IMR-90 (cell line): ENCODE measurements around the gene IQSEC1.

ENCODE experiments used
- BHLHE40 ChIP-seq: fragments of 150-350 bp; IDR thresholded peaks from 2 replicates; pipeline ENCODE4 v1.6.1; 2016; ENCODE audit warnings: mild to moderate bottlenecking, low read depth, low read length
- POLR2A ChIP-seq: IDR thresholded peaks from 2 replicates; pipeline ENCODE4 v1.6.1; 2012; ENCODE audit warnings: mild to moderate bottlenecking, low read depth, low read length
- RCOR1 ChIP-seq: IDR thresholded peaks from 2 replicates; pipeline ENCODE4 v1.6.1; 2012; ENCODE audit warnings: mild to moderate bottlenecking, low read length, improper control_type of control experiment; ENCODE audit not compliant: insufficient replicate concordance
- SMC3 ChIP-seq: fragments of 150-350 bp; IDR thresholded peaks from 2 replicates; pipeline ENCODE4 v1.6.1; 2016; ENCODE audit warnings: low read depth, mild to moderate bottlenecking, antibody characterized with exemption, low read length, moderate library complexity
- TF ChIP-seq, protein P1 (sequence below): fragments of 150-350 bp; IDR thresholded peaks from 2 replicates; pipeline ENCODE4 v1.6.1; 2017; ENCODE audit warnings: mild to moderate bottlenecking, antibody characterized with exemption, low read length, low read depth
- TF ChIP-seq, protein P2 (sequence below): conservative IDR thresholded peaks from 2 replicates; pipeline ENCODE4 v1.5.1; 2012; ENCODE audit warnings: mild to moderate bottlenecking, low read depth, low read length, improper control_type of control experiment
- TF ChIP-seq, protein P3 (sequence below): fragments of 150-350 bp; IDR thresholded peaks from 2 replicates; pipeline ENCODE4 v1.6.1; 2016; ENCODE audit warnings: low read depth, mild to moderate bottlenecking, low read length, moderate library complexity, borderline replicate concordance

DNA sequence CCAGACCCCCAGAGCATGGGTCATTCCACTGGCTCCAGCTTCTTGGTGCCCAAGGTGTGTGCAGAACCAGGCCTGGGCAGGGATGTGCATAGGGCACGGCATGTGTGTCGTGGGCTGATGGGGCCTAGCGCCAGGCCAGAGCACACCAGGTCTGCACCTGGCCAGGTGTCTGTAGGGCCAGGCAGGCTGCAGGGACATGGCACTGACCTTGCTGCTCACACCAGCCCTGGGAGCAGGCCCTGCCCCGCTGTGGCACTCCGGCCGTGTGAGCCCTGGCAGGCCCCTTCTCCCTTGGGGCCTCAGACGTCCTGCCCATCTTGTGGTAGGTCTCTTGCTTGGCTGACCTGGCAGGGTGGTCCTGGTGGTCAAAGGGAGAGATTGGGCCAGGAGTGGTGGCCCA lies 147.6 kb downstream of the IQSEC1 start:
- TF ChIP-seq, protein P1, sequence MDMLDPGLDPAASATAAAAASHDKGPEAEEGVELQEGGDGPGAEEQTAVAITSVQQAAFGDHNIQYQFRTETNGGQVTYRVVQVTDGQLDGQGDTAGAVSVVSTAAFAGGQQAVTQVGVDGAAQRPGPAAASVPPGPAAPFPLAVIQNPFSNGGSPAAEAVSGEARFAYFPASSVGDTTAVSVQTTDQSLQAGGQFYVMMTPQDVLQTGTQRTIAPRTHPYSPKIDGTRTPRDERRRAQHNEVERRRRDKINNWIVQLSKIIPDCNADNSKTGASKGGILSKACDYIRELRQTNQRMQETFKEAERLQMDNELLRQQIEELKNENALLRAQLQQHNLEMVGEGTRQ: no peak
- TF ChIP-seq, protein P2, sequence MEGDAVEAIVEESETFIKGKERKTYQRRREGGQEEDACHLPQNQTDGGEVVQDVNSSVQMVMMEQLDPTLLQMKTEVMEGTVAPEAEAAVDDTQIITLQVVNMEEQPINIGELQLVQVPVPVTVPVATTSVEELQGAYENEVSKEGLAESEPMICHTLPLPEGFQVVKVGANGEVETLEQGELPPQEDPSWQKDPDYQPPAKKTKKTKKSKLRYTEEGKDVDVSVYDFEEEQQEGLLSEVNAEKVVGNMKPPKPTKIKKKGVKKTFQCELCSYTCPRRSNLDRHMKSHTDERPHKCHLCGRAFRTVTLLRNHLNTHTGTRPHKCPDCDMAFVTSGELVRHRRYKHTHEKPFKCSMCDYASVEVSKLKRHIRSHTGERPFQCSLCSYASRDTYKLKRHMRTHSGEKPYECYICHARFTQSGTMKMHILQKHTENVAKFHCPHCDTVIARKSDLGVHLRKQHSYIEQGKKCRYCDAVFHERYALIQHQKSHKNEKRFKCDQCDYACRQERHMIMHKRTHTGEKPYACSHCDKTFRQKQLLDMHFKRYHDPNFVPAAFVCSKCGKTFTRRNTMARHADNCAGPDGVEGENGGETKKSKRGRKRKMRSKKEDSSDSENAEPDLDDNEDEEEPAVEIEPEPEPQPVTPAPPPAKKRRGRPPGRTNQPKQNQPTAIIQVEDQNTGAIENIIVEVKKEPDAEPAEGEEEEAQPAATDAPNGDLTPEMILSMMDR: no peak
- TF ChIP-seq, protein P3, sequence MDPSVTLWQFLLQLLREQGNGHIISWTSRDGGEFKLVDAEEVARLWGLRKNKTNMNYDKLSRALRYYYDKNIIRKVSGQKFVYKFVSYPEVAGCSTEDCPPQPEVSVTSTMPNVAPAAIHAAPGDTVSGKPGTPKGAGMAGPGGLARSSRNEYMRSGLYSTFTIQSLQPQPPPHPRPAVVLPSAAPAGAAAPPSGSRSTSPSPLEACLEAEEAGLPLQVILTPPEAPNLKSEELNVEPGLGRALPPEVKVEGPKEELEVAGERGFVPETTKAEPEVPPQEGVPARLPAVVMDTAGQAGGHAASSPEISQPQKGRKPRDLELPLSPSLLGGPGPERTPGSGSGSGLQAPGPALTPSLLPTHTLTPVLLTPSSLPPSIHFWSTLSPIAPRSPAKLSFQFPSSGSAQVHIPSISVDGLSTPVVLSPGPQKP: no peak
- no peak for TF ChIP-seq SMC3
- no peak for TF ChIP-seq POLR2A
- TF ChIP-seq BHLHE40: no peak
- no peak for TF ChIP-seq RCOR1
